Sciatic nerve (tissue), 2 donors: ENCODE measurements around the gene ASB15. TPM values are rescaled to one million over a fixed set of nuclear protein-coding genes. Genes with fewer than 3 reads are reported as not detected.
"Not testable (repeated sequence)": the region's sequence is repeated elsewhere in the genome, so short reads cannot be mapped to it uniquely, and the experiment has no call there.

Experiments
- ATAC-seq: fragments of 200-7000 bp; cut with Tn5 transposase; one replicate; pipeline ENCODE4 v1.9.1; 2020; ENCODE audit warnings: mild to moderate bottlenecking, moderate library complexity
- DNase-seq: peaks from one replicate; pipeline ENCODE4 v3.0.0-alpha.2; 2020; ENCODE audit warnings: low spot score
- intact Hi-C: fragments of 100-400 bp; cut with DNase I; formaldehyde crosslinking; loops from one replicate; pipeline ENCODE4 v1.14.2; 2022
- total RNA-seq: library from RNA; stranded (reverse); fragmentation: NEBNext Ultra II Directional; extraction: Animal tissue kit (Norgen Biotek cat#: 25700); gene quantifications from one replicate; pipeline ENCODE4 v1.2.1, GENCODE V29; 2021
- donor health status: DM: no; HTN: no; CAD: no.
- donor health status: DM: no; HTN: no; CAD: no.

Gene ASB15
- total RNA-seq, 1 donor from 2014 or later: not detected

DNA sequence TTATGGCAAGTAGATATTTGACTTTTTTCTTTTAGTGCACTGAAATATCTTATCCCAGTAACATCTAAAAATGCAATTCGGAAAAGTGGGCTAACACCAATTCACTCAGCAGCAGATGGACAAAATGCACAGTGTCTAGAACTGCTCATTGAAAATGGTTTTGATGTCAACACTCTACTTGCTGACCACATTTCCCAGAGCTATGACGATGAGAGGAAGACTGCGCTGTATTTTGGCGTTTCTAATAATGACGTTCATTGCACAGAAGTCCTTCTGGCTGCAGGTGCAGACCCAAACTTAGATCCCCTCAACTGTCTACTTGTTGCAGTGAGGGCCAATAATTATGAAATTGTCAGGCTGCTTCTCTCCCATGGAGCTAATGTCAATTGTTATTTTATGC lies 27.2 kb downstream of the ASB15 start:
- no peak for ATAC-seq
- intact Hi-C loops: no loop called here
- DNase-seq: no peak

GRCh38 chr7:123629281-123629680 lies 27.7 kb downstream of the ASB15 start:
- DNase-seq (no peak), ATAC-seq (no peak)
- intact Hi-C loops: no loop called here

- no peak for ATAC-seq
- intact Hi-C loops: no loop called here
- DNase-seq: no peak
Observed at GRCh38 chr7:123632808-123633207, 31.2 kb downstream of the ASB15 start.

DNA sequence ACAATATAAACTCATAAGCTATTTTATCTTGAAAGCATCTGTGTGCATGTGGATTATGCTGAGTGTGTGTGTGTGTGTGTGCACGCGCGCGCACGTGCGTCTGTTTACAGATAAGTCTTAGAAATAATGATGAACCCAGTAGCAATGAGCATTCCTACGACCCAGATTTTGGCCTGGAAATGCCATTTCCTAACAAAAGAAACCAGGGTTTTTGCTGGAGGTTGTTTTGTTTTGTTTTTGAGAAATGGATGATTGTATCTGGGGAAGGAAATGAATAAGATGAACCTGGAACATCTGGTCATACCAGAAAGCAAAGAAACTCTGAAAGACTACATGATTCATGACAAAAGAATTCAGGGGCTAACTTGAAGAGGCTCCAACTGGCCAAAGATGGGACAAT lies 31.9 kb downstream of the ASB15 start:
- intact Hi-C loops: no loop called here
- no peak for DNase-seq
- ATAC-seq: no peak

DNA sequence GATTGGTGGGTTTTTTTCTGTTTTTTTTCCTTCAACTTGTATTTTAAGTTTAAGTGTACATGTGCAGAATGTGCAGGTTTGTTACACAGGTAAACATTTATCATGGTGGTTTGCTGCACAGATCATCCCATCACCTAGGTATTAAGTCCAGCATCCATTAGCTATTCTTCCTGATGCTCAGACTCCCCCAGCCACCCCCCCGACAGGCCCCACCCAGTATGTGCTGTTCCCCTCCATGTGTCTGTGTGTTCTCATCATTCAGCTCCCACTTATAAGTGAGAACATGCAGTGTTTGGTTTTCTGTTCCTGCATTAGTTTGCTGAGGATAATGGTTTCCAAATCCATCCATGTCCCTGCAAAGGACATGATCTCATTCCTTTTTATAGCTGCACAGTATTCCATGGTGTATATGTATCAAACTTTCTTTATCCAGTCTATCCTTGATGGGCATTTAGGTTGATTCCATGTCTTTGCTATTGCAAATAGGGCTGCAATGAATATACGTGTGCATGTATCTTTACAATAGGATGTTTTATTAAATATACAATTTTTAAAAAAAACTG lies 32.5 kb downstream of the ASB15 start:
- DNase-seq, ATAC-seq, intact Hi-C loops: not testable (repeated sequence)

DNA sequence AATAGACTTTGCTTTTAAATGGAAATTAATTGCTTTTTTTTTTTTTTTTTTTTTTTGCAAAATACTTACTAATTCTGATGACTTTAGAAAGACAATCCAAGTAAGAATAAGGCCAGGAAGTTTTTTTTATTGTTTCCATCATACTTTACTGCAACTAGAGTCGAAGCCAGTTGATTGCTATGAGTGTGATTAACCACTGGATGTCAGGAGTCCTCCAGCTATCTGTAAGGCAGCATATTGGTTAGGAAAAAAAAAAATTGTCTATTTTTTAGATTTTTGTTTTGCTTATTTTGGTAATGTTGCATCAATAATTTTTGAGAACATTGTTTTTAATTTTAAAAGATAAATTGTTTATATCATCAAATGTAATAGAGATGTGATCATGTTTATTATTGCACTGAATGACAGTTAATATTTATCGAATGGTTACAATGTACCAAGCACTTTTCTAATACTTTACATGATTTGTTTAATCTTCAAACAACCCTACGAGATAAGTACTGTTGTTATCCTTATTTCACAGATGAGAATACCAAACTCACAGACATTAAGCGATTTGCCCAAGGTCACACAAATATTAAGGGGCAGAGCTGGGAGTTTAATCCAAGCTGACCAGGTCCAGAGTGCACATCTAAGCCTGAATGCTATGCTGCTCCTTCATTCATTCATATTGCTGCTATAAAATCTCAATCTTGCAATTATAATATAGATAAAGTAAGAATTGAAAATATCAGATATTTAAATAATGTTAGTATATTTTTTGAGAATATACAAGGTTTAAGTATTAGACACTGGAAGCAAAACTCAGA lies 34.1 kb downstream of the ASB15 start:
- no peak for DNase-seq
- no peak for ATAC-seq
- intact Hi-C loops: no loop called here

GRCh38 chr7:123637203-123637602 lies 35.6 kb downstream of the ASB15 start:
- ATAC-seq (no peak), DNase-seq (no peak)
- intact Hi-C loops: no loop called here

GRCh38 chr7:123637878-123638277 lies 36.3 kb downstream of the ASB15 start:
- ATAC-seq (no peak), DNase-seq (no peak)
- intact Hi-C loops: no loop called here

DNA sequence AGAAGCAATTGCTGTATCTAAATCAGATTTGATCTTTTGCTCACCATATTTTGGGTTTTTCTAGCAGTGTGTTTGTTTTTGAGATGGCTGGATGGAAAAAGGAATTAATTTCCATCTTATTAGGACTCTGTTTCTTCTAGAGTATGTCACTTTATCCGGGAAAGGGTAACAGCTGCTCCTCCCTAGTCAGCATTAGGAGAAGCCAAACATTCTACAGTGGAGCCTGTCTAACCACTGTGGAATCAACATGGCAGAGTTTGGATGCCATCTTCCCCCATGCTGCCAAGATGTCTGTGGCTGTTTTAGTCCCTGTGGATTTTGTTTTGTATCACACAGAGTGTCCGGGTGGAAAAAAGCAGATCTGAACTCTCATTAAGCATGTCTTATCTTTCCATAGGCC lies 38.0 kb downstream of the ASB15 start:
- no peak for ATAC-seq
- intact Hi-C loops: no loop called here
- DNase-seq: no peak

- ATAC-seq (no peak), DNase-seq (no peak)
- intact Hi-C loops: no loop called here
Observed at GRCh38 chr7:123640583-123640982, 39.0 kb downstream of the ASB15 start.

GRCh38 chr7:123641901-123642300 lies 40.3 kb downstream of the ASB15 start:
- ATAC-seq (no peak), DNase-seq (no peak)

DNA sequence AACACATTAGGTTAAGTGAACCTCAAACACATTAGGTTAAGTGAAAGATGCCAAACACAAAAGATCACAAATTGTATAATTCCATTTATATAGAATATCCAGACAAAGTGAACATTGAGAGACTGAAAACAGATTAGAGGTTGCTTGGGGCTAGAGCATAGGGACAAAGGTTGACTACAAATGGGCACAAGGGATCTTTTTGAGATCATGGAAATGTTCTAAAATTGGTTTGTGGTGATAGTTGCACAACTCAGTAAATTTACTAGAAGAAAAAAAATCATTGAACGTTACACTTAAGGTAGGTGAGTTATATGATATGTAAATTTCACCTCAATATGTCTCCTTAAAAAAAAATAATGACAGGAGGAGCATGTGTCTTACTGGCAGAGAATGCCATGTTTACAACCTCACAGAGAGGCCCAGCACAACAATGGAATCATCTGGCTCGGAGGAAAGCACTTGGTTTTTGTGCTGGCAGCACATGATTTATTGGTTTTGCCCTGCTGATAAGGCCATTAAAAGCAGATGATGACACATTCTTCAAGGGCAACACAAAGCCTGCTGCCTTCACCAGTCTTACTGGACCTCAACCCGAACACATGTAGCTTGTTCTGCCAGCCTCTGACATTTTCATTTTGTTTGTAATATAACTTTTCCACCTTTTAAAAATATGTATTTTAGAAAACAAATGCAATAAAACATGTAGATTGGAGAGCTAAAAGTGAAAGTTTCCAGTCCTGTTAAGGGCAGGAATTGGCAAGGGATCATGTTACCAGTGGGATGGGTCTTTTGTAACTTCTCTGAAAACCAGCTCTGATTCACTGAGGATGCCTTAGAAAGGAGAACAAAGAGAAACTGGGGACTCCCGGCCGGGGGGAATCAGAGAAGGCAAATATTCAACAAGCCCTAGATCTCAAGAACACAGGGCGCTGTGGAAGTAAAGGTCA lies 42.1 kb downstream of the ASB15 start:
- DNase-seq: no peak
- intact Hi-C loops: no loop called here
- ATAC-seq: peak; percentile 81

More at GRCh38 chr7:123641901-123642300, 40.3 kb downstream of the ASB15 start:
- intact Hi-C loops: no loop called here

DNA sequence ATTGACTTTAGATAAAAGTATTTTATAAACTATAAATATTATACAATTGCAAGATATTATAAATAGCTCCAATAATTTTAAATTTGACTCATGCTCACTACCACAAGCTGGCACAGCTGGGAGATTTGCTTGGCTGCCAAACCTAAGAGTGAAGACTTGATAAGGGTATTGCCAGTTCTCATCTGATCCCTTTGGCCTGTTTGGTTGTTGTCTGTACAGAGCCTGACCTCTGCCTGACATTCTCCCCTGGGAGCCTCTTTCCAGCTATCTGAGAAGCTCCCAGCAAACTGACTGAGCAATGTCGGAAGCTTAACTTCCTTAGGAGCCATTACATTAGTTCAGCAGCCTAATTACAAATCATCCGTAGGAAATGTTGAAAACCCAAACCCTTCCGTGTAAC lies 43.9 kb downstream of the ASB15 start:
- no peak for DNase-seq
- peak; percentile 51 for ATAC-seq
- intact Hi-C loops: no loop called here

GRCh38 chr7:123647106-123647730 lies 45.6 kb downstream of the ASB15 start:
- no peak for ATAC-seq
- no peak for DNase-seq
- intact Hi-C loops: no loop called here

DNA sequence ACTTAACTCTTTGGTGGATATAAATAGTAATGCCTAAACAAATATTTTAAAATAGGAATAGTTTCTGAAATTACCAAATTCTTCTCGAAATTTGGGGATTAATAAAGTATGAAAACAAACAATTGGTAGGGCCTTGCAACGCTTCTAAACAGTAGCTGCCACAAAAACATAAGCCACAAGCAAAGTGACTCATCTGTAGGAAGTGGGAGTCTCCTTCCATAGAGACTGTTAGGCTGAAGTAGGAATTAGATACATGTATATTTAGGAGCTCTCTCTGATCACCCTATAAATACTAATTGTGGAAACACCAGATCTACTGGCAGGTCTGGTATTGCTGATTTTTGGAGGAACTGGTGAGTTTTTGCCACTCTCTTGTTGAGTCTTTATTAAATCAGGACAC lies 48.3 kb downstream of the ASB15 start:
- no peak for DNase-seq
- intact Hi-C loops: no loop called here

DNA sequence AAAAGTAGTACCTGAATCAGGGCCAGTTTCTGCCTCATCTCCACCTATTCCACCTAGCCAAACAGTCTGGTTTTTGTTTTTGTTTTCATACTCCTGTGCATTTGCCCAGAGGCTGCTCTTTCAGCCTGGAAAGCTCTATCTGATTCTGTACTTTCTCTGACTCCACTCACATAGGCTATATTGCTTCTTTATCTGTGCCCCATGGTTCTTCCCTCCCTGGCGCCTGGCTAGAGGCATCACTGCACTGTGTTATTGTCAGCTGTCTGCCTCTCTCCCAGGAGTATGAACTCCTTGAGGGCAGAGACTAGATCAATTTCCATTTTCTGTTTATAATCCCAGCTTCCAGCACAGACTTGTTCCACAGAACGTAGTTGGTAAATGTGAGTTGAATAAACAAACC lies 49.0 kb downstream of the ASB15 start:
- ATAC-seq: no peak
- DNase-seq: no peak
- intact Hi-C loops: no loop called here

More for the DNA sequence above, 48.3 kb downstream of the ASB15 start:
- no peak for ATAC-seq

- intact Hi-C loops: no loop called here
- no peak for DNase-seq
- no peak for ATAC-seq
Observed at GRCh38 chr7:123652406-123652805, 50.8 kb downstream of the ASB15 start.

- intact Hi-C loops: no loop called here
- ATAC-seq (no peak), DNase-seq (no peak)
Observed at GRCh38 chr7:123653162-123653561, 51.5 kb downstream of the ASB15 start.

DNA sequence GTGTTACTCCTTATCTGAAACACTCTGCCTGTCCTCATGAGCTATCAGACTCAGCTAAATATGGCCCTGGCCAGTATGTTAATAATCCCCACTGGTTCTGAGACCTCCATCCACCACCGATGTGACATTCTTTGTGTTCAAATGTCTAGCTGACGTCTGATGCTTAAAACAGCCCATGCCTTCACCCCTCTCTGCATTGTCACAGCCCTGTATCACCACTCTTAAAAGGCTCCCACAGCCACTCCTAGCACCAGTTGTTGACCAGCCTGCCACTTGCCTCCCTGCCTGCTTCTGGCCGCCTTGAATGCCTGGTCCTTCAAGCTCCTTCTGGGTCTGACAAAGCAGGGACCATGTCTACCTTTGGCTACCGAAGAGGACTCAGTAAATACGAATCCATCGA lies 54.0 kb downstream of the ASB15 start, which contains the start of gene LMOD2:
LMOD2 (plus strand) TSS at position 253 of the 400 bp plus-strand sequence; CDS start at position 351, 98 bp downstream.
- DNase-seq: no peak
- intact Hi-C loops: no loop called here
- ATAC-seq: peak; percentile 39
